Fibroblast of skin of right quadriceps (primary cell): ENCODE measurements around the gene PTPRM.

Experiments used
- DNase-seq: peaks from one replicate; pipeline ENCODE4 v3.0.0-alpha.2; 2013

Gene PTPRM

GRCh38 chr18:7814754-7815315 is 247.7 kb downstream of the PTPRM start:
- DNase-seq = no peak

- DNase-seq = no peak
These were observed 248.7 kb downstream of the PTPRM start for GRCh38 chr18:7815787-7816186.

GRCh38 chr18:7817575-7818230 is 250.6 kb downstream of the PTPRM start:
- DNase-seq = peak; percentile 36

GRCh38 chr18:7821784-7822183 is 254.7 kb downstream of the PTPRM start:
- DNase-seq = no peak

GRCh38 chr18:7822435-7823331 is 255.6 kb downstream of the PTPRM start:
- DNase-seq = no peak

GRCh38 chr18:7824970-7825369 is 257.9 kb downstream of the PTPRM start:
- no peak for DNase-seq

GRCh38 chr18:7830468-7830867 is 263.4 kb downstream of the PTPRM start:
- DNase-seq = no peak

- DNase-seq = no peak
These were observed 272.4 kb downstream of the PTPRM start for GRCh38 chr18:7839548-7839947.

- no peak for DNase-seq
These were observed 273.3 kb downstream of the PTPRM start for GRCh38 chr18:7840411-7840810.

GRCh38 chr18:7844017-7844416 is 276.9 kb downstream of the PTPRM start:
- DNase-seq = peak; percentile 28

- DNase-seq = peak; percentile 31
These were observed 277.3 kb downstream of the PTPRM start for GRCh38 chr18:7844418-7844817.

- no peak for DNase-seq
These were observed 279.2 kb downstream of the PTPRM start for GRCh38 chr18:7846335-7846734.

- DNase-seq = no peak
These were observed 280.4 kb downstream of the PTPRM start for GRCh38 chr18:7847357-7848053.

GRCh38 chr18:7848054-7848412 is 280.9 kb downstream of the PTPRM start:
- DNase-seq = no peak

GRCh38 chr18:7850446-7850845 is 283.3 kb downstream of the PTPRM start:
- no peak for DNase-seq

- no peak for DNase-seq
These were observed 287.9 kb downstream of the PTPRM start for GRCh38 chr18:7855028-7855427.

- DNase-seq = no peak
These were observed 288.6 kb downstream of the PTPRM start for GRCh38 chr18:7855671-7856070.

- DNase-seq = no peak
These were observed 289.0 kb downstream of the PTPRM start for GRCh38 chr18:7856116-7856515.

- no peak for DNase-seq
These were observed 289.6 kb downstream of the PTPRM start for GRCh38 chr18:7856733-7857132.

GRCh38 chr18:7857562-7857961 is 290.4 kb downstream of the PTPRM start:
- no peak for DNase-seq

- no peak for DNase-seq
These were observed 292.0 kb downstream of the PTPRM start for GRCh38 chr18:7859122-7859521.

GRCh38 chr18:7870266-7870665 is 303.1 kb downstream of the PTPRM start:
- DNase-seq = no peak

GRCh38 chr18:7870855-7871254 is 303.7 kb downstream of the PTPRM start:
- no peak for DNase-seq
